Measurements from ENCODE around the gene IREB2.

- TF ChIP-seq MXI1 (IDR thresholded peaks at IDR 0.05; ENCODE audit: borderline replicate concordance, low read depth, low read length) (no peak; the same call in 2 of the 3 replicates), HIVEP1 (CRISPR knock-in tag; IDR thresholded peaks at IDR 0.05) (no peak), CBX5 (CRISPR knock-in tag; IDR thresholded peaks at IDR 0.05; ENCODE audit: borderline replicate concordance) (no peak), POLR2A (IDR thresholded peaks at IDR 0.05; ENCODE audit: insufficient read depth in 1 of 2, low read depth in 2 of 2, low read length in 2 of 2) (peak; percentile 8 to 68; a peak in 2 of 4 replicates), IRF2 (CRISPR knock-in tag; IDR thresholded peaks at IDR 0.05) (no peak), NR2F6 (IDR thresholded peaks at IDR 0.05) (no peak), NR2F6 (CRISPR knock-in tag; IDR thresholded peaks at IDR 0.05) (no peak), CTCF (CRISPR knock-in tag; IDR thresholded peaks at IDR 0.05) (peak; percentile 39), SMC3 (IDR thresholded peaks at IDR 0.05; ENCODE audit: low read length) (no peak), ZSCAN21 (CRISPR knock-in tag; IDR thresholded peaks at IDR 0.05; ENCODE audit: borderline replicate concordance) (no peak)
Observed at GRCh38 chr15:78438619-78439285, 736 bp downstream of the IREB2 start.

Data from HepG2 (cell line).